Ishikawa (cell line): ENCODE measurements around the gene AOC1.

Experiments
- CEBPB ChIP-seq: IDR thresholded peaks from 2 replicates; pipeline ENCODE4 v1.6.1; 2012
- CREB1 ChIP-seq: IDR thresholded peaks from 2 replicates; pipeline ENCODE4 v1.6.1; 2012; ENCODE audit warnings: low read depth
- EGR1 ChIP-seq: IDR thresholded peaks from 2 replicates; pipeline ENCODE4 v1.6.1; 2012
- EP300 ChIP-seq: IDR thresholded peaks from 2 replicates; pipeline ENCODE4 v1.6.1; 2012; ENCODE audit warnings: borderline replicate concordance
- FOXM1 ChIP-seq: IDR thresholded peaks from 2 replicates; pipeline ENCODE4 v1.6.1; 2012; ENCODE audit warnings: low read depth, borderline replicate concordance
- MAX ChIP-seq: IDR thresholded peaks from 2 replicates; pipeline ENCODE4 v1.6.1; 2012
- NFIC ChIP-seq: IDR thresholded peaks from 2 replicates; pipeline ENCODE4 v1.6.1; 2012
- RAD21 ChIP-seq: IDR thresholded peaks from 2 replicates; pipeline ENCODE4 v1.6.1; 2012; ENCODE audit warnings: low read depth
- REST ChIP-seq: IDR thresholded peaks from 2 replicates; pipeline ENCODE4 v1.6.1; 2012; ENCODE audit warnings: low read depth, mild to moderate bottlenecking
- TAF1 ChIP-seq: IDR thresholded peaks from 2 replicates; pipeline ENCODE4 v1.6.1; 2012; ENCODE audit warnings: low read depth, mild to moderate bottlenecking
- TEAD4 ChIP-seq: IDR thresholded peaks from 2 replicates; pipeline ENCODE4 v1.6.1; 2012
- USF1 ChIP-seq: IDR thresholded peaks from 2 replicates; pipeline ENCODE4 v1.6.1; 2012
- YY1 ChIP-seq: IDR thresholded peaks from 2 replicates; pipeline ENCODE4 v1.6.1; 2012; ENCODE audit warnings: low read depth
- ZBTB7A ChIP-seq: IDR thresholded peaks from 2 replicates; pipeline ENCODE4 v1.6.1; 2012; ENCODE audit warnings: low read depth

GRCh38 chr7:150867605-150868004, 15.3 kb downstream of the AOC1 start:
- TF ChIP-seq CREB1: no peak
- no peak for TF ChIP-seq RAD21
- no peak for TF ChIP-seq TEAD4
- TF ChIP-seq YY1: no peak
- no peak for TF ChIP-seq REST
- TF ChIP-seq NFIC: no peak
- no peak for TF ChIP-seq FOXM1
- TF ChIP-seq MAX: no peak
- TF ChIP-seq ZBTB7A: no peak
- no peak for TF ChIP-seq EP300
- TF ChIP-seq CEBPB: no peak
- TF ChIP-seq TAF1: no peak
- TF ChIP-seq EGR1: no peak
- no peak for TF ChIP-seq USF1
